K562 (cell line): ENCODE results near the gene COQ4. TPM values are rescaled to one million over a fixed set of nuclear protein-coding genes. Genes with fewer than 3 reads are reported as not detected.

Experiments
- EP300 ChIP-seq: IDR thresholded peaks from 2 replicates; pipeline ENCODE4 v1.6.1; 2012; ENCODE audit warnings: low read length, improper control_type of control experiment
- ETV6 ChIP-seq, 3 experiments: fragments of 150-350 bp in 1 of 3; sonication (generic) in 1 of 3; formaldehyde crosslinking in 1 of 3; IDR thresholded peaks; 2 replicates each; pipeline versions ENCODE4 v1.6.1 to v1.8.0; 2014 to 2022; ENCODE audit warnings: borderline replicate concordance in 2 of 3, low read depth in 2 of 3, antibody characterized with exemption in 1 of 3, low read length in 1 of 3, mild to moderate bottlenecking in 1 of 3, missing genetic modification reagents in 1 of 3
- EZH2 ChIP-seq: IDR thresholded peaks from 2 replicates; pipeline ENCODE4 v1.6.1; 2012; ENCODE audit warnings: low read depth, mild to moderate bottlenecking, inconsistent platforms, low read length, borderline replicate concordance
- FOXK1 ChIP-seq: sonication (generic); formaldehyde crosslinking; IDR thresholded peaks from 2 replicates; pipeline ENCODE4 v1.8.0; 2022; ENCODE audit warnings: missing genetic modification reagents, mild to moderate bottlenecking, borderline replicate concordance
- HDAC8 ChIP-seq: fragments of 450-650 bp; IDR thresholded peaks from 2 replicates; pipeline ENCODE4 v1.6.1; 2016; ENCODE audit warnings: mild to moderate bottlenecking, missing genetic modification characterization, moderate library complexity, missing compliant biosample characterization
- HLTF ChIP-seq: fragments of 450-650 bp; IDR thresholded peaks from 2 replicates; pipeline ENCODE4 v1.6.1; 2016
- HSF4 ChIP-seq: fragments of 250-450 bp; sonication (Bioruptor Pico); IDR thresholded peaks from 2 replicates; pipeline ENCODE4 v2.1.2; 2022; ENCODE audit warnings: mild to moderate bottlenecking, moderate library complexity, borderline replicate concordance
- KDM1A ChIP-seq, 2 experiments: fragments of 450-650 bp; IDR thresholded peaks; 2 replicates each; pipeline ENCODE4 v1.6.1; 2016; ENCODE audit warnings: mild to moderate bottlenecking in 2 of 2
- KDM4B ChIP-seq, 2 experiments: fragments of 450-650 bp in 1 of 2; sonication (generic) in 1 of 2; IDR thresholded peaks; 2 replicates each; pipeline ENCODE4 v1.6.1; 2016 to 2017; ENCODE audit warnings: borderline replicate concordance in 2 of 2, antibody characterized with exemption in 1 of 2, low read depth in 1 of 2, mild to moderate bottlenecking in 1 of 2
- KLF13 ChIP-seq: fragments of 450-650 bp; IDR thresholded peaks from 2 replicates; pipeline ENCODE4 v1.6.1; 2016; ENCODE audit warnings: missing genetic modification characterization, low read depth, mild to moderate bottlenecking, missing compliant biosample characterization, moderate library complexity, borderline replicate concordance
- MAFK ChIP-seq: IDR thresholded peaks from 2 replicates; pipeline ENCODE4 v1.6.1; 2011; ENCODE audit warnings: low read length, improper control_type of control experiment
- MXI1 ChIP-seq: IDR thresholded peaks from 2 replicates; pipeline ENCODE4 v1.6.1; 2011; ENCODE audit warnings: low read depth, mild to moderate bottlenecking, improper control_type of control experiment, low read length
- PRMT5 ChIP-seq: sonication (generic); formaldehyde crosslinking; IDR thresholded peaks from 2 replicates; pipeline ENCODE4 v1.5.0; 2020; ENCODE audit warnings: missing genetic modification reagents
- RAD21 ChIP-seq, 2 experiments: fragments of 250-450 bp in 1 of 2; fragments of 450-650 bp in 1 of 2; sonication (Bioruptor Pico) in 1 of 2; formaldehyde crosslinking in 1 of 2; IDR thresholded peaks in 1 of 2; conservative IDR thresholded peaks in 1 of 2; 2 replicates each; pipeline versions ENCODE4 v1.4.0 to v1.8.0; 2020 to 2022; ENCODE audit warnings: mild to moderate bottlenecking in 2 of 2, moderate library complexity in 1 of 2
- RHOXF2B ChIP-seq: fragments of 250-450 bp; sonication (Bioruptor Pico); conservative IDR thresholded peaks from 2 replicates; pipeline ENCODE4 v1.5.1; 2021
- TCFL5 ChIP-seq: fragments of 250-450 bp; sonication (Bioruptor Pico); conservative IDR thresholded peaks from 2 replicates; pipeline ENCODE4 v1.6.1; 2021; ENCODE audit warnings: mild to moderate bottlenecking, moderate library complexity, matching md5 sums
- ZFX ChIP-seq: sonication (generic); formaldehyde crosslinking; IDR thresholded peaks from 2 replicates; pipeline ENCODE4 v1.8.0; 2022; ENCODE audit warnings: mild to moderate bottlenecking, missing genetic modification reagents, moderate library complexity
- ZNF239 ChIP-seq: fragments of 250-450 bp; sonication (Bioruptor Pico); IDR thresholded peaks from 2 replicates; pipeline ENCODE4 v1.4.0; 2020; ENCODE audit warnings: mild to moderate bottlenecking
- ZNF695 ChIP-seq: fragments of 450-650 bp; formaldehyde crosslinking; IDR thresholded peaks from 2 replicates; pipeline ENCODE4 v1.4.0; 2020; ENCODE audit warnings: mild to moderate bottlenecking, moderate library complexity
- polyA plus RNA-seq, 8 experiments: library from polyadenylated mRNA; depleted of rRNA in 4 of 8; stranded (reverse) in 5 of 8; unstranded in 3 of 8; fragments of >200 nt; fragmentation: Nextera tagmentation in 2 of 8; fragmentation: Illumina TruSeq in 1 of 8; extraction: Ambion mirVana in 2 of 8; extraction: Trizol in 1 of 8; gene quantifications; 2 replicates each; pipeline versions ENCODE4 v1.2.1 to v1.2.3, GENCODE V29; 2011 to 2014; ENCODE audit warnings: inconsistent platforms in 1 of 8, missing spikeins in 1 of 8
- total RNA-seq, 7 experiments: library from RNA; depleted of rRNA in 6 of 7; stranded (reverse); fragments of >200 nt in 6 of 7; fragmentation: Illumina TruSeq in 2 of 7; extraction: Trizol in 2 of 7; gene quantifications; 2 replicates each; pipeline versions ENCODE4 v1.2.1 to v1.2.3, GENCODE V29; 2011 to 2021; ENCODE audit warnings: low replicate concordance in 1 of 7
- TF ChIP-seq, protein P1 (sequence below): sonication (generic); formaldehyde crosslinking; IDR thresholded peaks from 2 replicates; pipeline ENCODE4 v1.8.0; 2022; ENCODE audit warnings: mild to moderate bottlenecking, missing genetic modification reagents
- TF ChIP-seq, protein P2 (sequence below): fragments of 250-450 bp; sonication (Bioruptor Pico); IDR thresholded peaks from 2 replicates; pipeline ENCODE4 v1.8.0; 2021; ENCODE audit warnings: moderate library complexity, mild to moderate bottlenecking, inconsistent platforms
- TF ChIP-seq, protein P3 (sequence below): IDR thresholded peaks from 2 replicates; pipeline ENCODE4 v1.6.1; 2011; ENCODE audit not compliant: insufficient read length; ENCODE audit errors: extremely low read depth
- TF ChIP-seq, protein P4 (sequence below): IDR thresholded peaks from 2 replicates; pipeline ENCODE4 v1.6.1; 2011; ENCODE audit warnings: borderline replicate concordance, low read depth, mild to moderate bottlenecking, moderate library complexity, low read length; ENCODE audit not compliant: insufficient read depth, poor library complexity, severe bottlenecking

COQ4 gene
- total and polyA plus RNA-seq, 9 of the 15 experiments (the other 6 are each of a cell fraction or from before 2014, with no cell fraction given): 9.1 to 135 (median 67.2) TPM

DNA sequence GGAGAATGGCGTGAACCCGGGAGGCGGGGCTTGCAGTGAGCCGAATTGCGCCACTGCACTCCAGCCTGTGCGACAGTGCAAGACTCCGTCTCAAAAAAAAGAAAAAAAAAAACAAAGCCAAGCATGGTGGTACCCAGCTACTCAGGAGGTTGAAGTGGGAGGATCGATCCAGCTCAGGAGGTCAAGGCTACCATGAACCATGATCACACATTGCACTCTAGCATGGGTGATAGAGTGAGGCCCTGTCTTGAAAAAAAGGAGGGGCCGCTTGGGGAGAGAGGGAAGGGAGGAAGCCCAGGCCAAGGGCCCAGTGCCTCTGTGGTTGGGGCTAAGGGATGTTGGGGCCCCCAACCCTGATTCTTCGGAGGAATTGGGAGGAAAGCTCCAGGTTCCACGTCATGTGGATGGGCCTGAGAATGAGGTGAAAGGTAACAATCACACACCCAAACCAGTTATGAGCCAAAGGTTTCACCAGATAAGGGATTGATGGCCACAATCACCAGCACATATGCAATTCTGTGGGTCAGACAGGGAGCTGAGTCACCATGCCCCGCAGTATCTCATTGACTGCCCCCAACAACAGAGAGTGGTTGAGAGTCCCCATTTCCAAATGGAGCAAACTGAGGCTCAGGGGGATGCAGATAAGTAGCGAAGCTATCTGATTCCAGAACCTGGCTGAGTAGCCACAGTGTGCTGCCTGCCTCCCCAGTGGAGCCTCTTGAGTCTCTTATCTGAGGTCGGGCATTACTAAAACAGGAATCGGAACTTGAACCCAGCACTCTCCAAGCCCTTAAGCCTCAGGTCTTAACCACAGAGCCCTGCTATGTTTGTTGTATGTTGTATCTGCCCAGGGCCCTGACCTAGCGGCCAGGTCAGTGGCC is 26.1 kb upstream of the COQ4 start (continued):
- TF ChIP-seq HSF4 (CRISPR knock-in tag): no peak
- no peak for TF ChIP-seq FOXK1 (CRISPR knock-in tag)
- no peak for TF ChIP-seq EZH2
- TF ChIP-seq, protein P1, sequence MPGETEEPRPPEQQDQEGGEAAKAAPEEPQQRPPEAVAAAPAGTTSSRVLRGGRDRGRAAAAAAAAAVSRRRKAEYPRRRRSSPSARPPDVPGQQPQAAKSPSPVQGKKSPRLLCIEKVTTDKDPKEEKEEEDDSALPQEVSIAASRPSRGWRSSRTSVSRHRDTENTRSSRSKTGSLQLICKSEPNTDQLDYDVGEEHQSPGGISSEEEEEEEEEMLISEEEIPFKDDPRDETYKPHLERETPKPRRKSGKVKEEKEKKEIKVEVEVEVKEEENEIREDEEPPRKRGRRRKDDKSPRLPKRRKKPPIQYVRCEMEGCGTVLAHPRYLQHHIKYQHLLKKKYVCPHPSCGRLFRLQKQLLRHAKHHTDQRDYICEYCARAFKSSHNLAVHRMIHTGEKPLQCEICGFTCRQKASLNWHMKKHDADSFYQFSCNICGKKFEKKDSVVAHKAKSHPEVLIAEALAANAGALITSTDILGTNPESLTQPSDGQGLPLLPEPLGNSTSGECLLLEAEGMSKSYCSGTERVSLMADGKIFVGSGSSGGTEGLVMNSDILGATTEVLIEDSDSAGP (CRISPR knock-in tag): no peak
- no peak for TF ChIP-seq ZNF695 (CRISPR knock-in tag)
- peak; percentile 62; the same call in 1 of the 2 replicates for TF ChIP-seq HDAC8
- TF ChIP-seq, protein P2, sequence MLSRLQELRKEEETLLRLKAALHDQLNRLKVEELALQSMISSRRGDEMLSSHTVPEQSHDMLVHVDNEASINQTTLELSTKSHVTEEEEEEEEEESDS (CRISPR knock-in tag): no peak
- peak; percentile 30; the same call in 1 of the 2 replicates for TF ChIP-seq ZNF239 (CRISPR knock-in tag)
- no peak for TF ChIP-seq PRMT5 (CRISPR knock-in tag)
- TF ChIP-seq TCFL5 (CRISPR knock-in tag): 0 out of 2 replicates have a peak, but pooled peaks have one; percentile 36
- no peak for TF ChIP-seq RHOXF2B (CRISPR knock-in tag)
- TF ChIP-seq ETV6 (IDR thresholded peaks at IDR 0.05; ENCODE audit: borderline replicate concordance in 1 of 2, low read depth in 2 of 2, low read length in 1 of 2): no peak
- no peak for TF ChIP-seq ETV6 (CRISPR knock-in tag; IDR thresholded peaks at IDR 0.05; ENCODE audit: borderline replicate concordance)
- TF ChIP-seq MXI1: no peak
- peak; percentile 69 for TF ChIP-seq EP300
- peak; percentile 29; the same call in 1 of the 2 replicates for TF ChIP-seq KLF13
- no peak for TF ChIP-seq HLTF
- peak; percentile 68; the same call in 1 of the 2 replicates for TF ChIP-seq MAFK
- TF ChIP-seq, protein P3, sequence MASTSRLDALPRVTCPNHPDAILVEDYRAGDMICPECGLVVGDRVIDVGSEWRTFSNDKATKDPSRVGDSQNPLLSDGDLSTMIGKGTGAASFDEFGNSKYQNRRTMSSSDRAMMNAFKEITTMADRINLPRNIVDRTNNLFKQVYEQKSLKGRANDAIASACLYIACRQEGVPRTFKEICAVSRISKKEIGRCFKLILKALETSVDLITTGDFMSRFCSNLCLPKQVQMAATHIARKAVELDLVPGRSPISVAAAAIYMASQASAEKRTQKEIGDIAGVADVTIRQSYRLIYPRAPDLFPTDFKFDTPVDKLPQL: no peak
- TF ChIP-seq KDM1A (IDR thresholded peaks at IDR 0.05): no peak
- no peak for TF ChIP-seq KDM4B (IDR thresholded peaks at IDR 0.05; ENCODE audit: borderline replicate concordance in 2 of 2, low read depth in 1 of 2)
- peak; percentile 4 to 36; a peak in 1 of 4 replicates for TF ChIP-seq RAD21 (CRISPR knock-in tag; conservative IDR thresholded peaks at IDR 0.05 in 1 of 2, IDR thresholded peaks at IDR 0.05 in 1 of 2)
- no peak for TF ChIP-seq ZFX
- TF ChIP-seq, protein P4, sequence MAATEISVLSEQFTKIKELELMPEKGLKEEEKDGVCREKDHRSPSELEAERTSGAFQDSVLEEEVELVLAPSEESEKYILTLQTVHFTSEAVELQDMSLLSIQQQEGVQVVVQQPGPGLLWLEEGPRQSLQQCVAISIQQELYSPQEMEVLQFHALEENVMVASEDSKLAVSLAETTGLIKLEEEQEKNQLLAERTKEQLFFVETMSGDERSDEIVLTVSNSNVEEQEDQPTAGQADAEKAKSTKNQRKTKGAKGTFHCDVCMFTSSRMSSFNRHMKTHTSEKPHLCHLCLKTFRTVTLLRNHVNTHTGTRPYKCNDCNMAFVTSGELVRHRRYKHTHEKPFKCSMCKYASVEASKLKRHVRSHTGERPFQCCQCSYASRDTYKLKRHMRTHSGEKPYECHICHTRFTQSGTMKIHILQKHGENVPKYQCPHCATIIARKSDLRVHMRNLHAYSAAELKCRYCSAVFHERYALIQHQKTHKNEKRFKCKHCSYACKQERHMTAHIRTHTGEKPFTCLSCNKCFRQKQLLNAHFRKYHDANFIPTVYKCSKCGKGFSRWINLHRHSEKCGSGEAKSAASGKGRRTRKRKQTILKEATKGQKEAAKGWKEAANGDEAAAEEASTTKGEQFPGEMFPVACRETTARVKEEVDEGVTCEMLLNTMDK: no peak
